GM23248 (cell line): ENCODE results near the gene ACOX3.

Experiments
- EZH2 ChIP-seq: fragments of 200-600 bp; sonication (generic); IDR thresholded peaks from 2 replicates; pipeline ENCODE4 v1.6.1; 2018; ENCODE audit warnings: antibody characterized with exemption, mild to moderate bottlenecking; ENCODE audit not compliant: insufficient read depth, poor library complexity, severe bottlenecking
- EZH2phosphoT487 ChIP-seq: fragments of 200-600 bp; sonication (generic); IDR thresholded peaks from 2 replicates; pipeline ENCODE4 v1.6.1; 2018; ENCODE audit warnings: antibody characterized with exemption, moderate library complexity, mild to moderate bottlenecking, low read depth; ENCODE audit not compliant: insufficient read depth

GRCh38 chr4:8472158-8472688 lies 31.7 kb upstream of the ACOX3 start:
- TF ChIP-seq EZH2, result no peak
- TF ChIP-seq EZH2phosphoT487, result no peak
